ENCODE measurements around the gene TMEM92.

- no peak for TF ChIP-seq POLR2A (IDR thresholded peaks at IDR 0.05; ENCODE audit: low read depth, low read length)
- TF ChIP-seq TAF1 (IDR thresholded peaks at IDR 0.05; ENCODE audit: low read depth, low read length) = no peak
- TF ChIP-seq PAX5 (IDR thresholded peaks at IDR 0.05; ENCODE audit: insufficient read depth, low read length, severe bottlenecking) = no peak
- TF ChIP-seq POLR2AphosphoS5 (IDR thresholded peaks at IDR 0.05; ENCODE audit: low read depth, low read length) = no peak
- no peak for TF ChIP-seq SPI1 (IDR thresholded peaks at IDR 0.05; ENCODE audit: low read depth, low read length)
These were observed 4.5 kb upstream of the TMEM92 start for GRCh38 chr17:50269477-50270434.
